GM18519 (cell line): ENCODE results near the gene ANKRD62.

Source experiments
- ATAC-seq: cut with Tn5 transposase; IDR thresholded peaks from one replicate; pipeline ENCODE4 v1.9.1; 2021; ENCODE audit warnings: mild to moderate bottlenecking, moderate library complexity; ENCODE audit not compliant: unreplicated experiment, low FRiP score

ANKRD62 gene

GRCh38 chr18:12162786-12163185 lies 69.1 kb downstream of the ANKRD62 start:
- no peak for ATAC-seq

DNA sequence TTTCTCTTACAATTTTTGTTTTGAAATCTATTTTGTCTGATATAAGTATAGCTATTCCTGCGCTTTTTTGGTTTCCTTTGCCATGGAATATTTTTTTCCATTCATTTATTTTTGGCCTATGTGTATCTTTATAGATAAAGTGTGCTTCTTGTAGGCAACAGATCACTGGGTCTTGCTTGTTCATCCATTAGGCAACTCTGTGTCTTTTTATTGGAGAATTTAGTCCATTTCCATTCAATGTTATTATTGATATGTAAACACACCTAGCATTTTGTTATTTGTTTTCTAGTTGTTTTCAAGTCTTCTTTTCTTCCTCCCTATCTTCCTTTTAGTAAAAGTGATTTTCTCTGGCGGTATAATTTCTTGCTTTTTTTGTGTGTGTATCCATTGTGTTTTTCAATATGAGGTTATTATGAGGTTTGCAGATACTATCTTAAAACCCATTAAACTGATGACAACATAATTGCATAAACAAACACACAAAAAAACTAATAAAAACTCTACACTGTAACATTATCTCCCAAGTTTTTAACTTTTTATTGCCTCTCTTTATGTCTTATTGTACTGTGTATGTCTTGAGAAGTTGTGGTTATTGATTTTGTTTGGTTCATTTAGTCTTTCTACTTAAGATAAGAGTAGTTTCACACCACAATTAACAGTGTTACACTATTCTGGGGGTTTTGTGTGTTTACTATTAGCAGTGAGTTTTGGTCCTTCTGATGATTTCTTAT lies 71.6 kb downstream of the ANKRD62 start:
- no peak for ATAC-seq
